Activated CD8-positive, alpha-beta memory T cell treated with anti-CD3 and anti-CD28 coated beads, Interleukin-2, amount 10 ng/mL, durations not matched to agents 7 days and 5 days (primary cell): ENCODE data around the gene UGT1A8. TPM values are rescaled to one million over a fixed set of nuclear protein-coding genes. Genes with fewer than 3 reads are reported as not detected.

ENCODE experiments used
- ATAC-seq: fragments of 150-1000 bp; cut with Tn5 transposase; one replicate; pipeline ENCODE4 v1.10.0; 2021; ENCODE audit warnings: moderate library complexity
- CTCF ChIA-PET: fragments of 350-600 bp; sonication (Branson Sonifier 250); formaldehyde crosslinking; loops from one replicate; lab custom pipeline; 2021; ENCODE audit warnings: antibody characterized with exemption; lab: Charles Lee
- DNase-seq: peaks from one replicate; pipeline ENCODE4 v3.0.0-alpha.2; 2020
- H3K27ac Mint-ChIP-seq: one replicate; pipeline ENCODE4 v1.8.0; 2021; ENCODE audit warnings: mild to moderate bottlenecking, mixed read lengths
- H3K27me3 Mint-ChIP-seq: one replicate; pipeline ENCODE4 v1.8.0; 2021; ENCODE audit warnings: mixed read lengths
- H3K36me3 Mint-ChIP-seq: one replicate; pipeline ENCODE4 v1.8.0; 2021; ENCODE audit warnings: mild to moderate bottlenecking, mixed read lengths
- H3K4me1 Mint-ChIP-seq: one replicate; pipeline ENCODE4 v1.8.0; 2021; ENCODE audit warnings: mixed read lengths
- H3K4me3 Mint-ChIP-seq: one replicate; pipeline ENCODE4 v1.8.0; 2021; ENCODE audit warnings: mild to moderate bottlenecking, moderate library complexity, mixed read lengths
- H3K9me3 Mint-ChIP-seq: one replicate; pipeline ENCODE4 v1.8.0; 2022; ENCODE audit warnings: low read depth, mixed read lengths
- total RNA-seq, 2 experiments: library from RNA; stranded (reverse); gene quantifications; one replicate each; pipeline ENCODE4 v1.2.3, GENCODE V29; 2021

Gene UGT1A8
- total RNA-seq, 2 experiments from 2014 or later = not detected

GRCh38 chr2:233680361-233681045, 63.1 kb downstream of the UGT1A8 start:
- Mint-ChIP-seq H3K27me3 (peaks cover 41% of the 10 kb centered on the region), H3K27ac (no peak overlapping the region), H3K9me3 (no peaks in the 10 kb centered on the region), H3K4me1 (no peaks in the 10 kb centered on the region), H3K36me3 (no peaks in the 10 kb centered on the region), H3K4me3 (no peak overlapping the region)
- CTCF ChIA-PET = no interaction called here
- no peak for ATAC-seq
- no peak for DNase-seq

GRCh38 chr2:233681521-233682099, 64.2 kb downstream of the UGT1A8 start, which contains the start of gene UGT1A7:
Gene UGT1A7 (plus strand): TSS chr2:233681901. CDS start chr2:233681938, 37 bp downstream.
- H3K4me3 Mint-ChIP-seq = no peak within 1 kb of the TSS
- ATAC-seq (no peak), DNase-seq (no peak)
- CTCF ChIA-PET = interaction anchor here (1.0 kb wide), 1 partner anchor 30 kb away, joined by 4 read pairs; no protein-coding TSS in a partner anchor
- no peak within 1 kb of the TSS for H3K27ac Mint-ChIP-seq
- no peaks in the 10 kb centered on the region for H3K36me3 Mint-ChIP-seq
- peaks cover 39% of the 10 kb centered on the region for H3K27me3 Mint-ChIP-seq
- H3K4me1 Mint-ChIP-seq = no peaks in the 10 kb centered on the region
- H3K9me3 Mint-ChIP-seq = no peaks in the 10 kb centered on the region

GRCh38 chr2:233684640-233685039, 67.2 kb downstream of the UGT1A8 start:
- no peak for ATAC-seq
- Mint-ChIP-seq H3K4me3 (no peak overlapping the region), H3K27ac (no peak overlapping the region), H3K27me3 (peaks cover 23% of the 10 kb centered on the region), H3K4me1 (no peaks in the 10 kb centered on the region), H3K36me3 (no peaks in the 10 kb centered on the region), H3K9me3 (no peaks in the 10 kb centered on the region)
- CTCF ChIA-PET = no interaction called here
- DNase-seq = no peak

GRCh38 chr2:233686928-233687327, 69.5 kb downstream of the UGT1A8 start:
- no peaks in the 10 kb centered on the region for H3K9me3 Mint-ChIP-seq
- no peaks in the 10 kb centered on the region for H3K4me1 Mint-ChIP-seq
- CTCF ChIA-PET = no interaction called here
- no peak for ATAC-seq
- no peak overlapping the region for H3K4me3 Mint-ChIP-seq
- H3K27me3 Mint-ChIP-seq = peaks cover 23% of the 10 kb centered on the region
- no peaks in the 10 kb centered on the region for H3K36me3 Mint-ChIP-seq
- no peak for DNase-seq
- H3K27ac Mint-ChIP-seq = no peak overlapping the region

GRCh38 chr2:233688341-233688740, 70.9 kb downstream of the UGT1A8 start:
- DNase-seq (no peak), ATAC-seq (no peak)
- Mint-ChIP-seq H3K27ac (no peak overlapping the region), H3K4me1 (no peaks in the 10 kb centered on the region), H3K27me3 (peaks cover 24% of the 10 kb centered on the region), H3K36me3 (no peaks in the 10 kb centered on the region), H3K9me3 (no peaks in the 10 kb centered on the region), H3K4me3 (no peak overlapping the region)
- CTCF ChIA-PET = no interaction called here

- H3K27ac Mint-ChIP-seq = no peak overlapping the region
- H3K27me3 Mint-ChIP-seq = peaks cover 30% of the 10 kb centered on the region
- no peak overlapping the region for H3K4me3 Mint-ChIP-seq
- no peaks in the 10 kb centered on the region for H3K4me1 Mint-ChIP-seq
- CTCF ChIA-PET = no interaction called here
- H3K9me3 Mint-ChIP-seq = no peaks in the 10 kb centered on the region
- H3K36me3 Mint-ChIP-seq = no peaks in the 10 kb centered on the region
- ATAC-seq (no peak), DNase-seq (no peak)
Observed at GRCh38 chr2:233689031-233689430, 71.6 kb downstream of the UGT1A8 start.

- Mint-ChIP-seq H3K36me3 (no peaks in the 10 kb centered on the region), H3K9me3 (no peaks in the 10 kb centered on the region), H3K4me3 (no peak overlapping the region), H3K27me3 (peaks cover 31% of the 10 kb centered on the region), H3K4me1 (no peaks in the 10 kb centered on the region), H3K27ac (no peak overlapping the region)
- ATAC-seq = no peak
- no peak for DNase-seq
- CTCF ChIA-PET = no interaction called here
Observed at GRCh38 chr2:233689501-233689900, 72.1 kb downstream of the UGT1A8 start.

GRCh38 chr2:233690444-233690843, 73.0 kb downstream of the UGT1A8 start:
- Mint-ChIP-seq H3K4me3 (no peak overlapping the region), H3K27ac (no peak overlapping the region), H3K9me3 (no peaks in the 10 kb centered on the region), H3K4me1 (no peaks in the 10 kb centered on the region), H3K27me3 (peaks cover 27% of the 10 kb centered on the region), H3K36me3 (no peaks in the 10 kb centered on the region)
- CTCF ChIA-PET = no interaction called here
- ATAC-seq (no peak), DNase-seq (no peak)

- CTCF ChIA-PET = interaction anchor here (1.4 kb wide), 1 partner anchor 137 kb away, joined by 3 read pairs; no protein-coding TSS in a partner anchor
- Mint-ChIP-seq H3K27ac (no peak overlapping the region), H3K4me3 (no peak overlapping the region)
Observed at GRCh38 chr2:233691443-233692433, 74.3 kb downstream of the UGT1A8 start.

GRCh38 chr2:233692648-233693047, 75.2 kb downstream of the UGT1A8 start, which contains the start of gene UGT1A6:
Gene UGT1A6 (plus strand): TSS chr2:233692890. CDS start chr2:233693005, 115 bp downstream.
- Mint-ChIP-seq H3K9me3 (no peaks in the 10 kb centered on the region), H3K27ac (no peak within 1 kb of the TSS), H3K27me3 (peaks cover 38% of the 10 kb centered on the region), H3K4me3 (no peak within 1 kb of the TSS), H3K36me3 (no peaks in the 10 kb centered on the region), H3K4me1 (no peaks in the 10 kb centered on the region)
- ATAC-seq (no peak), DNase-seq (no peak)
- CTCF ChIA-PET = no interaction called here

More at GRCh38 chr2:233691443-233692433, 74.3 kb downstream of the UGT1A8 start:
- ATAC-seq (no peak), DNase-seq (no peak)
- Mint-ChIP-seq H3K4me1 (no peaks in the 10 kb centered on the region), H3K36me3 (no peaks in the 10 kb centered on the region), H3K27me3 (peaks cover 31% of the 10 kb centered on the region), H3K9me3 (no peaks in the 10 kb centered on the region)

GRCh38 chr2:233693963-233694362, 76.5 kb downstream of the UGT1A8 start:
- H3K27me3 Mint-ChIP-seq = peaks cover 40% of the 10 kb centered on the region
- DNase-seq (no peak), ATAC-seq (no peak)
- no peak overlapping the region for H3K4me3 Mint-ChIP-seq
- no peaks in the 10 kb centered on the region for H3K36me3 Mint-ChIP-seq
- no peak overlapping the region for H3K27ac Mint-ChIP-seq
- CTCF ChIA-PET = no interaction called here
- H3K9me3 Mint-ChIP-seq = no peaks in the 10 kb centered on the region
- H3K4me1 Mint-ChIP-seq = no peaks in the 10 kb centered on the region

- DNase-seq (no peak), ATAC-seq (no peak)
- no peaks in the 10 kb centered on the region for H3K4me1 Mint-ChIP-seq
- no peaks in the 10 kb centered on the region for H3K9me3 Mint-ChIP-seq
- no peaks in the 10 kb centered on the region for H3K36me3 Mint-ChIP-seq
- CTCF ChIA-PET = interaction anchor here (1.3 kb wide), 1 partner anchor 163 kb away, joined by 3 read pairs; no protein-coding TSS in a partner anchor
- H3K4me3 Mint-ChIP-seq = no peak overlapping the region
- H3K27ac Mint-ChIP-seq = no peak overlapping the region
- peaks cover 42% of the 10 kb centered on the region for H3K27me3 Mint-ChIP-seq
Observed at GRCh38 chr2:233698740-233699139, 81.3 kb downstream of the UGT1A8 start.

GRCh38 chr2:233699424-233700027, 82.1 kb downstream of the UGT1A8 start:
- Mint-ChIP-seq H3K9me3 (no peaks in the 10 kb centered on the region), H3K4me1 (no peaks in the 10 kb centered on the region), H3K4me3 (no peak overlapping the region), H3K27me3 (peaks cover 41% of the 10 kb centered on the region), H3K27ac (no peak overlapping the region), H3K36me3 (no peaks in the 10 kb centered on the region)
- ATAC-seq (no peak), DNase-seq (no peak)
- CTCF ChIA-PET = interaction anchor here (1.3 kb wide), 1 partner anchor 162 kb away, joined by 3 read pairs; no protein-coding TSS in a partner anchor
